GM21737 (cell line): ENCODE results near the gene BLTP3A.
"Not testable (repeated sequence)": the region's sequence is repeated elsewhere in the genome, so short reads cannot be mapped to it uniquely, and the experiment has no call there.

ENCODE experiments used
- ATAC-seq: cut with Tn5 transposase; IDR thresholded peaks from one replicate; pipeline ENCODE4 v1.9.1; 2021; ENCODE audit warnings: mild to moderate bottlenecking, moderate library complexity; ENCODE audit not compliant: unreplicated experiment

BLTP3A gene, protein sequence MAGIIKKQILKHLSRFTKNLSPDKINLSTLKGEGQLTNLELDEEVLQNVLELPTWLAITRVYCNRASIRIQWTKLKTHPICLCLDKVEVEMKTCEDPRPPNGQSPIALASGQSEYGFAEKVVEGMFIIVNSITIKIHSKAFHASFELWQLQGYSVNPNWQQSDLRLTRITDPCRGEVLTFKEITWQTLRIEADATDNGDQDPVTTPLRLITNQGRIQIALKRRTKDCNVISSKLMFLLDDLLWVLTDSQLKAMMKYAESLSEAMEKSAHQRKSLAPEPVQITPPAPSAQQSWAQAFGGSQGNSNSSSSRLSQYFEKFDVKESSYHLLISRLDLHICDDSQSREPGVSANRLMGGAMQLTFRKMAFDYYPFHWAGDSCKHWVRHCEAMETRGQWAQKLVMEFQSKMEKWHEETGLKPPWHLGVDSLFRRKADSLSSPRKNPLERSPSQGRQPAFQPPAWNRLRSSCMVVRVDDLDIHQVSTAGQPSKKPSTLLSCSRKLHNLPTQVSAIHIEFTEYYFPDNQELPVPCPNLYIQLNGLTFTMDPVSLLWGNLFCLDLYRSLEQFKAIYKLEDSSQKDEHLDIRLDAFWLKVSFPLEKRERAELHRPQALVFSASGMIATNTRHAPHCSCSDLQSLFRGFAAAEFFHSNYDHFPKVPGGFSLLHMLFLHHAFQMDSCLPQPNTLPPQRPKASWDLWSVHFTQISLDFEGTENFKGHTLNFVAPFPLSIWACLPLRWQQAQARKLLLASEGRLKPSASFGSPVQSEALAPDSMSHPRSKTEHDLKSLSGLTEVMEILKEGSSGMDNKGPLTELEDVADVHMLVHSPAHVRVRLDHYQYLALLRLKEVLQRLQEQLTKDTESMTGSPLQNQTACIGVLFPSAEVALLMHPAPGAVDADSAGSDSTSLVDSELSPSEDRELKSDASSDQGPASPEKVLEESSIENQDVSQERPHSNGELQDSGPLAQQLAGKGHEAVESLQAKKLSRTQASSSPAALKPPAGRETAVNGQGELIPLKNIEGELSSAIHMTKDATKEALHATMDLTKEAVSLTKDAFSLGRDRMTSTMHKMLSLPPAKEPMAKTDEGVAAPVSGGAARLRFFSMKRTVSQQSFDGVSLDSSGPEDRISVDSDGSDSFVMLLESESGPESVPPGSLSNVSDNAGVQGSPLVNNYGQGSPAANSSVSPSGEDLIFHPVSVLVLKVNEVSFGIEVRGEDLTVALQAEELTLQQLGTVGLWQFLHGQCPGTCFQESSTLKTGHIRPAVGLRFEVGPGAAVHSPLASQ (N-terminal part only)

DNA sequence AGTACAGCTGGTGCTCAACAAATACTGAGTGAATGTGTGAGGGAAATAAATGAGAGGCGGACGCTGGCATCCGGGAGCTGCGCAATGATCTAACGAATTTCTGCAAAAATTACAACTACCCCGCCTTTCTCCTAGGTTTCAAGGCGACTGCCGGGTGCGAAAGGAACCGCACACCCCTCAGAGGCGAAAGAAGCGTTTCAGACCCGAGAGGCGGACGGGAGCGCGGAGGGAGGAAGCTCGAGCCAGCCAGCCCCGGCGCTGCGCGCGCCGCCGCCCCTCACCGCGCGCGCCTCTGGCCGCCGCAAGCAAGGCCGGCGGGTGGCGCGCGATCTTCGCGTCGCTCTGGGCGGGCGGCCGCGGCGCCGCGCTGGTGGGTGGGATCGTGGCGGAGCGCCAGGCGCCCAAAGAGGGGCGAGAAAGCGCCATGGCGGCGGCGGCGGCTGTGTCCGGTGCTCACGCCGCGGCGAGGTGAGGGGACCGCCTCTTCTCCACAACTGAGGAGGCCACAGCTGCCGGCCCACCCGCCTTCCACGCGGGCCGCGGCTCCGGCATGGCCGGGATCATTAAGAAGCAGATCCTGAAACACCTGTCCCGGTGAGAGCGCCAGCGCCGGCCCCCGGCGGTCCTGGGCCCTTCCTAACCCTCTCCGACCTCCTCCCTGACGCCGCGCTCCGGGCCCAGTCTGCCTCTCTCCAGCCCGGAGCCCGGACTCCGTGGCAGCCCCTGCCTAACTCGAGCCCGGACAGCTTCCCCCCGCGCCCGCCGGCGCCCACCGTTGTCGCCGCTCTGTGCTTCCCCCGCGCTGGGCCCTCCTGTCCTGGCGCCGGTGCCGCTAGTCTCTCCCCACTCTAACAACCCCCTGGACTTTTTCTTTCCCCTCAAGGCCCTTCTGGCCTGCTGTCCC lies at the start of gene BLTP3A:
BLTP3A (plus strand) TSS at position 383 of the 904 bp plus-strand sequence; CDS start at position 551, 168 bp downstream.
- peak; percentile 76 for ATAC-seq

DNA sequence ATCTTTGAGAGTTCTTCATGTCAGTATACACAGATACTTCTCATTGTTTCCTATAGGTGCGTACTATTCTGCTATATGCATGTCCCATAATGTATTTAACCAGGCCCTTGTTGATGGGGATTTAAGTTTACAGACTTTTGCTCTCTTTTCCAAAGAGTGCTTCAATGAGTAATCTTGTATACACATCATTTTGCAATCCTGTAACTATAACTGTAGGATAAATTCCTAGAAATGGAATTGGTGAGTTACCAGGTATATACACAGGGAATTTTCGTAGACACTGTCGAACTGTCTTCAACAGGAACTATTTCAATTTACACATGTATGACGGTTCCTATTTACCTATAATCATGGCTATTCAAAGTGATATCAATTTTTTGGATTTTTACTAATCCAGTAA lies 49.8 kb upstream of the BLTP3A start:
- ATAC-seq, result no peak

DNA sequence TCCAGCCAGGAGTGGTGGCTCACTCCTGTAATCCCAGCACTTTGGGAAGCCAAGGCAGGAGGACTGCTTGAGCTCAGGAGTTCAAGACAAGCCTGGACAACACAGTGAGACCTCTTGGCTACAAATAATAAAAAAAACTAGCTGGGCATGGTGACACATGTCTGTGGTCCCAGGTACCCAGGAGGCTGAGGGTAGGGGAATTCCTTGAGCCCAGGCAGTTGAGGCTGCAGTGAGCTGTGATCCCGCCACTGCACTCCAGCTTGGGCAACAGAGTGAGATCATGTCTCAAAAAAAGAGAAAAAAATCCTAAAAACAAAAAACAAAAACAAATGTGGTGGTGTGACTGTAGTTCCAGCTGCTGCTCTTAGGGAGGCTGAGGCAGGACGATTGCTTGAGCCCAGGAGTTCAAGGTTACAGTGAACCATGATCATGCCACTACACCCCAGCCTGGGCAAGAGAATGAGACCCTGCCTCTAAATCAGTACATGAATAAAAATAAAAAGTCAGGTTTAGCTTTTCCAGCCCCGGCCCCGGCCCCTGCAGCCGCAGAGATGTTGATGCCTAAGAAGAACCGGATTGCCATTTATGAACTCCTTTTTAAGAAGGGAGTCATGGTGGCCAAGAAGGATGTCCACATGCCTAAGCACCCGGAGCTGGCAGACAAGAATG lies 48.1 kb upstream of the BLTP3A start:
- no peak for ATAC-seq

DNA sequence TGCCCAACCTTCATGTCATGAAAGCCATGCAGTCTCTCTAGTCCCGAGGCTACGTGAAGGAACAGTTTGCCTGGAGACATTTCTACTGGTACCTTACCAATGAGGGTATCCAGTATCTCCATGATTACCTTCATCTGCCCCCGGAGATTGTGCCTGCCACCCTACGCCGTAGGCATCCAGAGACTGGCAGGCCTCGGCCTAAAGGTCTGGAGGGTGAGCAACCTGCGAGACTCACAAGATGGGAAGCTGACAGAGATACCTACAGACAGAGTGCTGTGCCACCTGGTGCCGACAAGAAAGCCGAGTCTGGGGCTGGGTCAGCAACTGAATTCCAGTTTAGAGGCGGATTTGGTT lies 47.6 kb upstream of the BLTP3A start:
- not testable (repeated sequence) for ATAC-seq

DNA sequence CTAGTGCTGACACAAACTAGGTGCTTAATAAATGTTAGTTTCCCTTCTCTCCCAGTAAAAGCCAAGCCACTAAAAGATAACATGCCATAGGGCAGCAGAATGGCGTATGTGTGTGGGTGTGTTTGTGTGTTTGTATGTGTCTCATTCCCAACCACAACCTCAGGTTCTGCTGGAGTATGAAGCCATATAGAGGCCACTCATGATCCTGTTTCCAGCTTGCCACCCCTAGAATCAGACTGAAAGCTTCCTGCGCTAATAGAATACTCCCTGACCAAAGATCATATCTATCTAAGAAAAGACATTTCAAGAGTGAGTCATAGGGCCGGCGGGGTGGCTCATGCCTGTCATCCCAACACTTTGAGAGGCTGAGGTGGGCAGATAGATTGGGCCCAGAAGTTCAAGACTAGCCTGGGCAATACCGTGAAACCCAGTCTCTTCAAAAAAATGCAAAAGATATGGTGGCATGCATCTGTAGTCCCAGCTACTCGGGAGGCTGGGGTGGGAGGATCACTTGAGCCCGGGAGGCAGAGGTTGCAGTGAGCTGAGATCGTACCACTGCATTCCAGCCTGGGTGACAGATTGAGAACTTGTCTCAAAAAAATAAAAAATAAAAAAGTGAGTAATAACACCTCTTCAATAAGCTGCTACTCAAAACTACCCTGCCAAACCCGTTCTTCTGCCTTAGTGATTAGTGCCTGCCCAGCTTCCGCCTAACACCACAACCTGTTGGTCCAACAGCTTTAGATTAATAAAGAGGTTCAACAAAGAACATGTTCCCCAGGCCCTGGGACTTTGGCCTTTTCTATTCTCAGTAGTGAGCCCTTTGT lies 46.4 kb upstream of the BLTP3A start:
- no peak for ATAC-seq

DNA sequence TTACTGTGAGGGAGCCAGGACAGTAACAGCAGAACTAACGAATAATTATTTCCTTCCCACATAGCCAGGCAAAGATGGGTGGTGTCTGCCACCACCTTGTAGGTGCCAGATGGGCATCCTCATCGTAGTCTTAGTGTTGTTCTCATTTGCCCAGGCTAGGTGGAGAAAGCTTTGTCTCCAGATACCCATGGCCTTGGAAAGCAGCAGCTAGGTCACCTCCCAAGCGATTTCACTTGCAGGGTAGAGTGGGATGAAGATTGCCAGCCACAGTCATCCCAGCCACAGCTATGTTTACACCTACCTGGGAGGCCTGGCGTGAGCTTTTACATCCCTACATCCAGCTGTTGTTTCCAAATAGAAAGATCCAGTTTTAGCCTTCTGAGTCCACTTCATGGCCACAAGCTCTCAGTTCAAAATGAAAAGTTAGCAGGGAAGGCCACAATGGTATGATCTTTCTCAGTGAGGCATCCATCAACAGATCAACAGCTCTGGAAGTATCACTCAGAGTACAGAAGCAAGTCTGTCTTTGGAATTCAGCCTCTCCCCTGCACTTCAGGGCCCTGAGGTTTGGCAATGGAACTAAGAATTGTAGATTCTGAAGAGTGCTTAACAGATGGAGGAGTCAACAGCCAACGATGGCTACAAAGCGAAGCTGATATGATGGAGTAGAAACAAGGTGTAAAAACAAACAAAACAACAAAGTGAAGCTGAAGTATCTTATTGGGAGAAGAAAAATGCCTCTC lies 45.6 kb upstream of the BLTP3A start:
- no peak for ATAC-seq

DNA sequence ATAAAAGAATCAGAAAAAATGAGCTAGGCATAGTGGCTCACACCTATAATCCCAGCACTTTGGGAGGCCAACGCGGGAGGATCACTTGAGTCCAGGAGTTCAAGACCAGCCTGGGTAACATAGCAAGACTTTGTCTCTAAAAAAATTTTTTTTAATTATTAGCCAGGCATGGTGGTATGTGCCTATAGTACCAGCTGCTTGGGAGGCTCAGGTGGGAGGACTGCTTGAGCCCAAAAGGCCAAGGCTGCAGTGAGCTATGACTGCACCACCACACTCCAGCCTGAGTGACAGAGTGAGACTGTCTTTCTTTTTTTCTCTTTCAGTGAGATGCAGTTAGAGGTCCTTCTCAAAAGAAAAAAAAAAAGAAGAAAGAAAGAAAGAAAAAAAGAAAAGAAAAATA lies 43.1 kb upstream of the BLTP3A start:
- ATAC-seq, result no peak

DNA sequence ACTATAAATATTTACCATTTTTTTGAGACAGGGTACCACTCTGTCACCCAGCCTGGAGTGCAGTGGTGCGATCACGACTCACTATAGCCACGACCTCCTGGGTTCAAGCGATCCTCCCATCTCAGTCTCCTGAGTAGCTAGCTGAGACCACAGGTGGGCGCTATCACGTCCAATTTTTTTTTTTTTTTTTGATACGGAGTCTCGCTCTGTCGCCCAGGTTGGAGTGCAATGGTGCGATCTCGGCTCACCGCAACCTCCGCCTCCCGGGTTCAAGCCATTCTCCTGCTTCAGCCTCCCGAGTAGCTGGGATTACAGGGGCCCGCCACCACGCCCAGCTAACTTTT lies 35.4 kb upstream of the BLTP3A start:
- not testable (repeated sequence) for ATAC-seq

DNA sequence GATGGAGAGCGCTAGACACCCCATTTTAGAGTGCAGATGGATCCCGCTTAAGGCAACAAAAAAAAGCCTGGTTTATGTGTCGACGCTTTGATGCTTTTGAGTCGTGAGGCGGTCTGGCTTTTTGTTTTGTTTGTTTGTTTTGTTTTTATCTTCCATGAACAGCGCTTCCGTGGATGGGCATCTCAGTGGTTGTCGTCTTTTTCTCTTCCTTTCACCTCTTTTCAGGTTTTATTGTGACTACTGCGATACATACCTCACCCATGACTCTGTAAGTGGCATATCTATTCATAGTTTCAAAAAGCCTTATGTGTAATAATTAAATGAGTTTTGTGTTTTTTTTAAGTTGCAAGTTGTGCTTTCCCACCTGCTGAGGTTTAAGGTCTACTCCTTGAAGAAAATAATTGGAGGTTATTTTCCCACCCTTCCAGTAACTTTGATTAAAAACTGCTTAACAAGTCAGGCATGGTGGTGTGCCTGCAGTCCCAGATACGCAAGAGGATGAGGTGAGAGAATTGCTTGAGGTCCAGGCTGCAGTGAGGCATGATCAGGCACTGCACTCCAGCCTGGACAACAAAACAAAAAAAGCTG lies 34.1 kb upstream of the BLTP3A start:
- no peak for ATAC-seq

DNA sequence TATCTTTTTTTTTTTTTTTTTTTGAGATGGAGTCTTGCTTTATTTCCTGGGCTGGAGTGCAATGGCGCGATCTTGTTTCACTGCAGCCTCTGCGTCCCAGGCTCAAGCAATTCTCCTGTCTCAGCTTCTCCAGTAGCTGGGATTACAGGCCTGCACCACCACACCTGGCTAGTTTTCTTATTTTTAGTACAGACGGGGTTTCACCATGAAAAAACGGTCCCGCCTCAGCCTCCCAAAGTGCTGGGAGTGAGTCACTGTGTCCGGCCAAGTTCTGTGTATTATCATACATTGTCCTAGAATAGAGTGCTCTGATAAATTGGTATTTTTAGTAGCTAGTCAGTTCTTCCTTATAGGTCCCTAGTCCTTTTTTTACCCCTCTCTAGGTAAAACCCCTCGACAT lies 31.8 kb upstream of the BLTP3A start:
- ATAC-seq, result no peak

DNA sequence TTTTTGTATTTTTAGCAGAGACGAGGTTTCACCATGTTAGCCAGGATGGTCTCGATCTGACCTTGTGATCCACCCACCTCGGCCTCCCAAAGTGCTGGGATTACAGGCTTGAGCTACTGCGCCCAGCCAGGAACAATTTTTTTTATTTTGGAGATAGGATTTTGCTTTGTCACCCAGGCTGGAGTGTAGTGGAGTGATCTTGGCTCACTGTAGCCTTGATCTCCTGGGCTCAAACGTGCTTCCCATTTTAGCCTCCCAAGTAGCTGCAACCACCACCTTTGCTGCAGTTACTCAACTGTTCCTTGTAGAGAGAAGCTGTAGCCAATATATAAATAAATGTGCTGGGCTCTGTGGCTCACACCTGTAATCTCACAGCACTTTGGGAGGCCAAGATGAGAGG lies 30.2 kb upstream of the BLTP3A start:
- ATAC-seq, result not testable (repeated sequence)

DNA sequence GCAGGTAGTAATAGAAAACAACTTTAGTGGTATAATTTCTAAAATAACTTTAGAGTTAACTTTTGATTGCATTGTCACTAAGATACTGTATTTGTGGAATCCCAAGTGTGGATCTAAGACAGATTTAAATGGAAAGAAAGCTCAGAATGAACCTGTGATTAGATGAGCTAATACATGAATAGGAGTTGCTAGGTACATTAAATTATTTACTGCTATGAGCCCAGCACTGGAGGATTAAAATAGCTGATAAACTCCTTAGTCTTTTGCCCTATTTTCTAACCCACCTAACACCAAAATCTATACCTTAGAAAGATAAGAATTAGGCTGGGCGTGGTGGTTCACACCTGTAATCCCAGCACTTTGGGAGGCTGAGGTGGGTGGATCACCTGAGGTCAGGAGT lies 23.7 kb upstream of the BLTP3A start:
- ATAC-seq, result no peak

DNA sequence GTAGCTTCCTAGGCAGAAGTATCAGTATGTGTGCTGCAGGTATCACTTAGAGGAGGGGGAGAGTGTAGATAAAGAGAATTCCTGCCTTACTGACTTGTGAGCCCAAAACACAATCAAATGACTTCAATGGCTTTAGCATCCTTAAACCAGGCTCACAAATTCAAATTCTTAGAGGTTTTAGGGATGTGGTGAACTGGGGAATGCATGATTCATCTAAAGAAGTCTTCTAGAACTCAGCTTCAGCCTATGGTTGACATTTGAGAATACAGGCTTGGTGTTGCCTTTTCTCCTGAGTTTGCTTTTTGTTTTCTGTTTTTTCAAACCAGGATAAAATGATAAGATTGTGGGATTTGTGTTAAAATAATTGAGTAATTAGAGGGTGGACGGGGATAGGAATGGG lies 20.2 kb upstream of the BLTP3A start:
- no peak for ATAC-seq

DNA sequence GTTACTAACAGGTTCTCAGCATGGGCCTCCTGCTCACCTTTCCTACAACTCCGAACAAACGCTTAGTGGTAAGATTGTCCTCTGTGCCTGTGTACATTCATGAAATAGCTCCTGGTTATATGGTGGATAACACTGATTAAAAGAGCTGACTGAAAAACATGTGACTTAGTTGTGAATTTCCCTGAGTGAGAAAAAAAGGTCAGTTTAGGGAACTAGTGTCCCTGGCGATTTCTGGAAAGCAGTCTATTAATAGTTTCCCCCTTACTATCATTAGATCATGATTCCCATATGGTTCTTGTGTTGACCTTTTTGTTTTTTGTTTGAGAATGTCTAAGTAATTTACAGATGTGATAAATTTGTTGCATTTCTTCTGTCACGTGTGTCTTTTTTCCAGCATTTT lies 18.9 kb upstream of the BLTP3A start:
- no peak for ATAC-seq

DNA sequence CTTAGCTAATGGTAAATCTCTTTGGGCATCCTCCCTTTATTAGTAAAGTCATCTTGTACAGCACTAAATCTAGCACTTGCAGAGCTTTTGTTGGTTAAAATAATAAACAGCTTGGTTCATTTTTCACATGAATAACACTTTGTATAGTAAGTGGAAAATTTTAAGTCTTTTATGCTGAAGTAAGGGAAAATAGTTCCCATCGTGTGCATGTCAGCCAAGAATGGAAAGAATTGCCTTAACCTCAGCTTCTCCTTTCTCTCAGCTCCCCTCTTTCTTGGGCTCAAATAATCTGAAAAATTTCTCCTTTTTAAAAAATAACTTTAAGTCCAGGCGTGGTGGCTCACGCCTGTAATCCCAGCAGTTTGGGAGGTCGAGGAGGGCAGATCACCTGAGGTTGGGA lies 18.0 kb upstream of the BLTP3A start:
- no peak for ATAC-seq

DNA sequence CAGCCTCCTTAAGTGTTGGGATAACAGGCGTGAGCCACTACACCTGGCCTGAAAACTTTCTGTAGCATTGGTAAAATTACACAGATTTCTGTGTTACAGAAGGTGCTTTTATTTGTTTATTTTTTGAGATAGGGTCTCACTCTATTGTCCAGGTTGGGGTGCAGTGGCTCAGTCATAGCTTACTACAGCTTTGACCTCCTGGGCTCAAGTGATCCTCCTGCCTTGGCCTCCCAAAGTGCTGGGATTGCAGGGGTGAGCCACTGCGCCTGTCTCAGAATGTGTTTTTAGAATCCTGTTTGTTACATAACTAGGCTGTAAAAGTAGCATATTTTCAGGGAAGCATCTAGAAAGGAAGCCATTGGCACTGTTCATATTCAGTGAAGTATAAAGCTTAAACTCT lies 16.9 kb upstream of the BLTP3A start:
- ATAC-seq, result no peak

DNA sequence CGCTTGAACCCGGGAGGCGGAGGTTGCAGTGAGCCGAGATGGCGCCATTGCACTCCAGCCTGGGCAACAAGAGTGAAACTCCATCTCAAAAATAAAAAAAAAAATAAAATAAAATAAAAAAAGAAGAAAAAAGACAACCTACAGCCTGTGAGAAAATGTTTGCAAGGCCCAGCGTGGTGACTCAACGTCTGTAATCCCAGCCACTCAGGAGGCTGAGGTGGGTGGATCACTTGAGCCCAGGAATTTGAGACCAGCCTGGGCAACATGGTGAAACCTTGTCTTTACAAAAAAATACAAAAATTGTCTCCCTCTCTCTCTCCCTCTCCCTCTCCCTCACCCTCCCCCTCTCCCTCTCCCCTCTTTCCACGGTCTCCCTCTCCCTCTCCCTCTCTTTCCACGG lies 6.5 kb upstream of the BLTP3A start:
- not testable (repeated sequence) for ATAC-seq

DNA sequence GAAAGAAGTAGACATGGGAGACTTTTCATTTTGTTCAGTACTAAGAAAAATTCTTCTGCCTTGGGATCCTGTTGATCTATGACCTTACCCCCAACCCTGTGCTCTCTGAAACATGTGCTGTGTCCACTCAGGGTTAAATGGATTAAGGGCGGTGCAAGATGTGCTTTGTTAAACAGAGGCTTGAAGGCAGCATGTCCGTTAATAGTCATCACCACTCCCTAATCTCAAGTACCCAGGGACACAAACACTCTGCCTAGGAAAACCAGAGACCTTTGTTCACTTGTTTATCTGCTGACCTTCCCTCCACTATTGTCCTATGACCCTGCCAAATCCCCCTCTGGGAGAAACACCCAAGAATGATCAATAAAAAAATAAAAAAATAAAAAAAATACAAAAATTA lies 4.7 kb upstream of the BLTP3A start:
- not testable (repeated sequence) for ATAC-seq
